NCI-H187 treated with DMSO at 0.1 percent for 48 hours (cell line): ENCODE measurements around the gene ZNF655.

Experiments
- DNase-seq: peaks from one replicate; lab custom pipeline; 2025; lab: John Stamatoyannopoulos, UW

The ZNF655 gene

DNA sequence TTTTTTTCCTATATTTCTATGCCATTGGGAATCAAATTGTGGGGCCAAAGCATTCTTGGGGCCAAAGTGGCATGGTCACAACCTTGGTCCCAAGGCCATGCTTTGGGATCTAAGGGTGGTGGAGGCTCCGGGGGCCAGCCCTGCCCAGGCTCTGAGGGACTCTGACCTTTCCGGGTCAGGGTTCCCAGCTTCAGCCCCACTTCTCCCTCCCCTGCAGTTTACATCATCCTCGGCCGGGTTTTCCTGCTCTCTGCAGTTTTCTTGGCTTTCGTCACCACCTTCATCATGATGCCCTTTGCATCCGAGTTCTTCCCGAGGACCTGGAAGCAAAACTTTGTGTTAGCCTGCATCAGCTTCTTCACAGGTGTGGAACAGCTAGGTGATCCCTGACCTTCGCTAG lies 48.1 kb downstream of the ZNF655 start:
- DNase-seq, result no peak

DNA sequence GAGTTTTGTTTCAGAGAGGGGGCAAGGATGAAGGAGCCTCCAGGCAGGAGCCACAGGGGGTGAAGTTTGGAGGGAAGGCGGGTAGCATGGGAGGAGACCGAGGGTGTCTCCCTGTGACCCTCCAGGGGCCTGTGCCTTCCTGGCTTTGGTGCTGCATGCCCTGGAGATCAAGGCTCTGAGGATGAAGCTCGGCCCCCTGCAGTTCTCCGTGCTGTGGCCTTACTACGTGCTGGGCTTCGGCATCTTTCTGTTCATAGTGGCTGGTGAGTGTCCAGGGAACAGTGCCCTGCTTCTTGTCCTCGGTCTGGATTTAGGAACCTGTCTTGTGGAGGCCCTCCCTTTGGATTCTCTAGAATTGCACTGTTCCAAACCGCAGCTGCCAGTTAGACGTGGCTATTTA lies 49.1 kb downstream of the ZNF655 start:
- no peak for DNase-seq

DNA sequence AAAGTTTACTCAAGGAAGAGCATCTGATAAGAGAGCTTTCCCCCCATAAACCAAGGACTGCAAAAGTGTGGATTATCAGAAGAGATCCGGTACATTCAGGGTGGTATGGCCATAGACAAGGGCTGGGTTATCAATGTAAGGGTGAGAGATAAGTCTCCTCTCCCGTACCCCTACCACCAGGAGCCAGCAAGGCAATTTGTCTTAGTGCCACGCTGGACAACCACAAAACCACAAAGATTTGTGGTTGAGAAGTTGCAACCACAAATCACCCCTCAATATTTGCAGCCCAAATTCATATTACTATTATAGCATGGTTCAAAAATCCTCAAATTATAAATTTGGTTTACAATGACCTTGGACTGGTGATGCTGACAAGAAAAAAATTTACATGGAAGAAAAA lies 56.1 kb downstream of the ZNF655 start:
- no peak for DNase-seq

DNA sequence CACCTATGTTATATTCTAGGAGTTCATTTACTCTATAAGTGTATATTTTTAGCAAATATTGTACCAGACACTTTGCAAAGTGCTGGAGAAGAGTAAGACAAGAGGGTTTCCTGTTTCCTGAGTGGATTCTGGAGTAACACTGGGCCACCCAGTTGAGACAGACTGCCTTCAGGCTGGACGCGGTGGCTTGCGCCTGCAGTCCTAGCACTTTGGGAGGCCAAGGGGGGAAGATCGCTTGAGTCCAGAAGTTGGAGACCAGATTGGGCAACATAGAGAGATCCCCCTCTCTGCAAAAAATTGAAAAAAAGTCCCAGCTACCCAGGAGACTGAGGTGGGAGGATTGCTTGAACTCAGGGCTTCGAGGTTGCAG lies 57.5 kb downstream of the ZNF655 start:
- no peak for DNase-seq

DNA sequence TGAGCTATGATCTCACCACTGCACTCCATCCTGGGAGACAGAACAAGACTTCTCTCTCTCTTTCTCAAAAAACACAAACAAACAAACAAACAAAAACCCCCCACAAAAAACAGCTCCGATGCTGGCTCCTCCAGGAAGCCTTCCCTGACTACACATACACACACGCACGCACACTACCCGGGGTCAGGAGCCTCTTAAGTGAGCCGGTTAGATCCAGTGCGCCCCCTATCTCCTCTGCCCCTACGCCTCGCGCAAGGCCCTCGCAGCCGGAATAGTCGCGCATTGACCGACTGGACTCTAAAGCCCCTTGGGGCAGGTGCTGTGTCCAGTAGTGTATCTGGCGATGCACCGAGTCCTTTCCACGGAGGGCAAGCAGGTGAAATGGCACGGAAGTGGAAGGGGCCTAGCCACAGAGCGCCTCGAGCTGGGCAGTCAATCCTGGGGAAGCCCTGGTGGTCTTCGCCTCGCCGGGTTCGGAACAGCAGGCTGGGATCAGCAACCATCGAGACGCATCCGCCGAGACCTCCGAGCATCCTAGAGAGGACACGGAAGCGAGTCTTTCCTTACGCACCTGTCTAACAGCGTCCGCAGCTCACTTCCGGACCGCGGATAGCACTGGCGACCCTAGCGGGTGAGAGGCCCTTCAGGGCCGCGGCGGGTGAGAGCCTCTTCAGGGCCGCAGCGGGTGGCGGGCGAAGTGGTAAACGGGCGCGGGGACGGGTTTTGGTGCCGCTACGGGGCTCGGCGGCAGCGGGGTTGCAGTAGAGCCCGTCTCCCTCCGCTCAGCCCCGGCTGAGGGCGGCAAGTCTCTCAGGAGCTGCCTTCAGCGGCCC lies 58.1 kb downstream of the ZNF655 start, which contains the start of gene ZSCAN25:
TSS of gene ZSCAN25 (plus strand) at position 588 of the 833 bp plus-strand sequence. CDS start 2,661 bp downstream, outside the sequence.
- DNase-seq, result peak; percentile 57

DNA sequence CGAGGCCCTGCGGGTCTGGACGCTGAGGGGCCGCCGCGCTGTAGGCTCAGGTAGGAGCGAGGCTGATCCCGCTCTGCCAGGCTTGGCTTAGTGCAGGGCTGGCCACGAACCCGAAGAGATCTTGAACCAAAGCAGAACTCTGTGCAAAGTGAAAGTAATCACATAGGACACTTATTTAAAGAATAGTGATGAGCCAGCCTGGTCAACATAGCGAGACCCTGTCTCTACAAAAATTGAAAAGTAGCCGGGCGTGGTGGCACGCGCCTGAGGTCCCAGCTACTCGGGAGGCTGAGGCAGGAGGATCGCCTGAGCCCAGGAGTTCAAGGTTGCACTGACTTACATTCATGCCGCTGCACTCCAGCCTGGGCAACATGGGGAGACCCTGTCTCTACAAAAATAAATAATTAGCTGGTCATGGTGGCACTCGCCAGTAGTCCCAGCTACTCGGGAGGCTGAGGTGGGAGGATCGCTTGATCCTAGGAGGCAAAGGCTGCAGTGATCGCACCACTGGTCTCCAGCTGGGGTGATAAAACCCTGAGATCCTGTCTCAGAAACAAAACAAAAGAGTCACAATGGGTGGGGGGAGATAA lies 58.8 kb downstream of the ZNF655 start:
- no peak for DNase-seq

DNA sequence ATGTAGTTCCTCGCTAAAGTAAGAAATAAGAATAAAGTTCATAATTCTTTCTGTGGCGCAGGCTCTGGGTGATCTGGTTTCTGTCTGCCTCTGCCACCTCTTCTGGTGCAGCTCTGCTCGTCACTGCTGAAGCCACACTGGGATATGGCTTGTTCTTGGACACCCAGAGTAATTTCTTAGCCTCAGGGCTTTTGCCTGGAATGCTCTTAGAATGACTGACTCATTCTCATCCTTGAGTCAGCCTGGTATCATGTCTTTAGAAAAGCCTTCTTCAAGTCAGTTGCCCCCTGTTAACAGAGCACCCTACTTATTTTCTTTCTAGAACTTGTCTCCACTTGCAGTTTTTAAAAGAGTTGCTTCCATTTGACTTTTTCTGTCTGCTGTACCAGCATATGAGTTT lies 60.3 kb downstream of the ZNF655 start:
- DNase-seq, result no peak

DNA sequence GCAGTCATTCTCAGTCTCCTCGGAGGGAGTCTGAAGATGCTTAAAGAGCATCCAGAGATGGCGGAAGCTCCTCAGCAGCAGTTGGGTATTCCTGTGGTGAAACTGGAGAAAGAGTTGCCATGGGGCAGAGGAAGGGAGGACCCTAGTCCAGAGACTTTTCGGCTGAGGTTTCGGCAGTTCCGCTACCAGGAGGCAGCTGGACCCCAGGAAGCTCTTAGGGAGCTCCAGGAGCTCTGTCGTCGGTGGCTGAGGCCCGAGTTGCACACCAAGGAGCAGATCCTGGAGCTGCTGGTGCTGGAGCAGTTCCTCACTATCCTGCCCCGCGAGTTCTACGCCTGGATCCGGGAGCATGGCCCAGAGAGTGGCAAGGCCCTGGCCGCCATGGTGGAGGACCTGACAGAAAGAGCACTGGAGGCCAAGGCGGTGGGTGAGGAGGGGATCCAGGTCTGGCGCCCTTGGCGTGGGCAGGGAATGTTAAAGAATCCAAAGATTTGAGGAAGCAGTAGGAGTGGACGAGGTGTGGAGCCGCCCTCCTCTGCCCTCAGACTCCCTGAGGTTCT lies 61.2 kb downstream of the ZNF655 start:
- no peak for DNase-seq

DNA sequence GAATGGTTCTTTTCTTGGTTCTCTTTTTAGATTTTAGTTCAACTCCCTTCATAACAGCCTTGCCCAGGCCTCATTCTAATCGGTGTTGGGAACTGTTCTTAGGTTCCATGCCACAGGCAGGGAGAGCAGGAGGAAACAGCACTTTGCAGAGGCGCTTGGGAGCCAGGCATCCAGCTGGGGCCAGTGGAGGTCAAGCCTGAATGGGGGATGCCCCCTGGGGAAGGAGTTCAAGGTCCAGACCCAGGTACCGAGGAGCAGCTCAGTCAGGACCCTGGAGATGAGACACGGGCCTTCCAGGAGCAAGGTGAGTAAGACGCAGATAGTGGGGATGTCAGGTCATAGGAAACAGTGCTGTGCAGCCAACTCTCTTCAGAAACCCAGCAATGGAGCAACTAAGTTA lies 62.8 kb downstream of the ZNF655 start:
- DNase-seq, result no peak

DNA sequence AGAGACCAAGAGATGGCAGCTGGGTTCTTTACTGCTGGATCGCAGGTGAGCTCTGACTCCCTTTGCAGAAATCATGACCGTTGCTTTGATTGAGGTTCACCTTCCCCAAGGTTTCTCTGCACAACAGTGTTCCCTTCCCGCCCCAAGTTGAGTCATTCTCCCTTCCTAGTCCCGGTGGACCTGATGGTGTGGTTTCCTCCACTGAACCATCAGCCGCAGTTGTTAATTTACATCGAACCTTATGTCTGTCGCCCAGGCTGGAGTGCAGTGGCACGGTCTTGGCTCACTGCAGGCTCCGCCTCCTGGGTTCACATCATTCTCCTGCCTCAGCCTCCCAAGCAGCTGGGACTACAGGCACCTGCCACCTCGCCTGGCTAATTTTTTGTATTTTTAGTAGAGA lies 64.2 kb downstream of the ZNF655 start:
- no peak for DNase-seq

DNA sequence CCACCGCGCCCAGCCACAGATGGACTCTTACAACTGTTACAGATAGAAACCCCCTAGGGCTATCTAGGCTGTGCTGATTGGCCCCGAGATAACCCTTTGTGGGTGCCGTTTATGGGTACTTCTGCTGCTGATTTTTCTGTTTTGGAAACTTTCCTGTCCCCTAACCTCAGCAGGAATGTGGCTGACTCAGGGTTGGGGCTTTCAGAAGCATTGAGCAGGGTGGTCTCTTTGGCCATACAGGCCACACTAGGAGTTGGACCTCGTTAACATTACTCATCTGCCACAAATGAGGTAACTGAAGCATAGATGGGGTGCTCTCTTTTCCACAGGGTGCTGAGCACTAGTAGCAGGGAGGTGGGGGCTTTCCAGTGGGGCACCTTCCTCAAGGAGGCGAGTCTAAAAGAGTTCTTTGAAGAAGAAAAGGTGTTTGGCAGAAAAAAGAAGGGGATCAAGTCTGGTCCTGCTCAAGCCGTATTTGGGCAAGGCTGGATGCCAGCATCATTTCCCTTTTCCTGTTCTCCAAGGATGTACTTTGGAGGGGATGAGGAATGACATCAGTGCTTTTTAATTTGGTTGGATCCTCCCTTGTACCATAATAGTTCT lies 64.8 kb downstream of the ZNF655 start:
- DNase-seq, result no peak

DNA sequence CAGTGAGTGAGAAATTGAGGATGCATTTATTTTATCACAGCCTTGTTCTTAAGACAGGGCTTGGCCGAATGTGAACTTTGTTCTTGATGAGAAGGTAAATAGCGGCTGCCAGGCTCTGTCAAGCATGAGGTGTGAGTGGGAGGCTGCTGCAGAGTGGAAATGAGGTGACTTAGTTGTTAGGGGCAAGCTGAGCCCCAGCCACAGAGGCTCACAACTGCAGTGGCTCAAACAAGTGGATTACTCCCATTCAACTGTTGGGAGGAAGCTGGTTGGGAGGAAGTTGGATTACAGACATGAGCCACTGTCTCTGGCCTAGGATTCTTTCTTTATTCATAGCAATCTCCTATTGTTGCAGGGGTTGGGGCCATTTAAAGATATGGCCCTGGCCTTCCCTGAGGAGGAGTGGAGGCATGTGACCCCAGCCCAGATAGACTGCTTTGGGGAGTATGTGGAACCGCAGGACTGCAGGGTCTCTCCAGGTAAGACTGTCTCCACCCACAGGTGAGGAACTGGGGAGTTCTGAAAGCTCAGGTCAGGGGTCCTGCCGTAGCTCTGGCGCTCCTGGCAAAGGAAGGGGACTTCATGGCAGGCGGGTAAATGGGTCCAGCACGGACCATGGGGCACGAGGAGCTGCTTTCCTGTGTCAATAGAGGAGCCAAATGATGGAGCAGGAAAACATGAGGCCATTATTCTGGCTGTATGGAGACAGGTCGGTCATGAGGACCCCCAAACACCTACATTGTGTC lies 65.4 kb downstream of the ZNF655 start:
- no peak for DNase-seq

DNA sequence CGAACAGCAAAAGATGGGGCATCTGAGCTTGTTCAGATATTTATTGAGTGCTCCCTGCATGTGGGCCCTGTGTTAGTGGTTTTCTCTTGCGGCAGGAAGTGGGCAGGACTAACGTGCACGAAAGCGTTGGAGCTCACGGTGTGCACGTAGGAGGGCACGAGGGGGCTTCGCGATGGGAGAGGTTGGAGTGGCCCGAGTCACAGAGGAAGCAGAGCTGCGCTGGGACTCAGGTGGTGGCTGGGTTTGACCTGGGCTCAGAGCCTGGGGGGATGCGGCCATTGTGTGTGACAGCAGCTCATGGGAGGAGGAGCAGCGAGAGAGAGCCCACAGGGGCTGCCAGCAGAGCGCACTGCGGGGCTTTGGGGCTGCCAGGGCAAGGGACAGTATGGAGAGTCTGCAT lies 66.0 kb downstream of the ZNF655 start:
- no peak for DNase-seq

DNA sequence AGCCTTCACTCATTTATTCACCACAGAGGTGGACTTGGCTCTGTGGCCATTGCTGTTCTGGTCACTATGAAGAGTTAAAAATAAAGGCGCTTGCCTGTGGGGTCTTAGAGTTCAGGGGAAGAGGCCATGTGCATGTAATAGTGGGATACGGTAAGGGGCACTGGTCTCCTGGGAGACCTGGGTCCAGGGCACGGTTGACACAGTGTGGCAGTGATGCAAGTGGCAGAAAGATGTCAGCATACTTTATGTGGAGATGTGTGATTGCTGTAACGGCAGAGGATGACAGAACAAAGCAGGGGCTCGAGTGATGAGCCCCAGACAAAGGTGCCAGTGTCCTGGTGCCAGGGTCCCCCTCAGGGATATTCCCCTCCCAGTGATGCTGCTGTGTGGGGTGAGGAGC lies 66.9 kb downstream of the ZNF655 start:
- DNase-seq, result no peak

DNA sequence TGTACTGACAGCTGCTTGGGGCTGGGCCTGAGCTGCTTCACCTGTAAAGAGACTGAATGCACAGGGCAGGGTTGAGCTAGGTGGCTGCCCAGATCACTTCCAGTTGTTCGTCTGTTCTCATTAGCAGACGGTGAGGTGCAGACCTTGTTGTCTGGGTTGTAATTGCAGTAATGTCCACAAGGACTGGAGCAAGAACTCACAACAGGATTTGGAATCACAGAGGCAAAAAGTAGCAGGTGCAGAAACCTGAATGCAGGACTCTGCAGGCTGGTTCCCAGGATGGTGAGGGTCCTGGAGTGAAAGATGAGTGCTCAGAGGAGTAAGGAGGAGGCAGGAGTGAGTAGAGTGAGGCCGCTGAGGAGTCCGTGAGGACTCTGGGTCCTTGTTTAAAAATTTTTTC lies 67.5 kb downstream of the ZNF655 start:
- DNase-seq, result no peak
